Retinal pigment epithelial cell (primary cell): Measurements from ENCODE around the gene PIGK.

Experiments
- DNase-seq: peaks from one replicate; pipeline ENCODE4 v3.0.0-alpha.2; 2010; ENCODE audit warnings: low read depth
- H3K4me3 ChIP-seq: 2 replicates; pipeline ENCODE4 v1.5.1; 2011; ENCODE audit warnings: mild to moderate bottlenecking, low read length, control low read depth, moderate library complexity
- TF ChIP-seq, protein P1 (sequence below): conservative IDR thresholded peaks from 2 replicates; pipeline ENCODE4 v1.5.1; 2011; ENCODE audit warnings: low read depth, low read length, control low read depth, inconsistent platforms

PIGK gene

DNA sequence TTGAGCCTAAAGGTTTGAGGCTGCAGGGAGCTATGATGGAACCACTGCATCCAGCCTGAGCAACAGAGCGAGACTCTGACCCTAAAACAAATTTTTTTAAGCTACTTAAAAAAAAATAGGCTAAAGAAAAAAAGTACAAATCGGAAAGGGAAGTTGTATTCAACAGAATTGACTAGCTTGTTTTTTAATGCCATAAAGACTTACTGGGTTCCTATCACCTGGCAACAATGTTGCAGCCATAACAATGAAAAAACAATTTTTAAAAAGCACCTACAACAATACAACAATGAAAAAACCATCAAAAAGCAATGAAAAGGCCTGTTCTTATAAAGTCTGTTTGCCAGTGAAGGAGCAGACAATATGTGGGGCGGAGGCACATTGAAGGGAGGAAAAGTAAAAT is 20.1 kb upstream of the PIGK start:
- DNase-seq: no peak
- no peak overlapping the region for H3K4me3 ChIP-seq
- TF ChIP-seq, protein P1, sequence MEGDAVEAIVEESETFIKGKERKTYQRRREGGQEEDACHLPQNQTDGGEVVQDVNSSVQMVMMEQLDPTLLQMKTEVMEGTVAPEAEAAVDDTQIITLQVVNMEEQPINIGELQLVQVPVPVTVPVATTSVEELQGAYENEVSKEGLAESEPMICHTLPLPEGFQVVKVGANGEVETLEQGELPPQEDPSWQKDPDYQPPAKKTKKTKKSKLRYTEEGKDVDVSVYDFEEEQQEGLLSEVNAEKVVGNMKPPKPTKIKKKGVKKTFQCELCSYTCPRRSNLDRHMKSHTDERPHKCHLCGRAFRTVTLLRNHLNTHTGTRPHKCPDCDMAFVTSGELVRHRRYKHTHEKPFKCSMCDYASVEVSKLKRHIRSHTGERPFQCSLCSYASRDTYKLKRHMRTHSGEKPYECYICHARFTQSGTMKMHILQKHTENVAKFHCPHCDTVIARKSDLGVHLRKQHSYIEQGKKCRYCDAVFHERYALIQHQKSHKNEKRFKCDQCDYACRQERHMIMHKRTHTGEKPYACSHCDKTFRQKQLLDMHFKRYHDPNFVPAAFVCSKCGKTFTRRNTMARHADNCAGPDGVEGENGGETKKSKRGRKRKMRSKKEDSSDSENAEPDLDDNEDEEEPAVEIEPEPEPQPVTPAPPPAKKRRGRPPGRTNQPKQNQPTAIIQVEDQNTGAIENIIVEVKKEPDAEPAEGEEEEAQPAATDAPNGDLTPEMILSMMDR: no peak

DNA sequence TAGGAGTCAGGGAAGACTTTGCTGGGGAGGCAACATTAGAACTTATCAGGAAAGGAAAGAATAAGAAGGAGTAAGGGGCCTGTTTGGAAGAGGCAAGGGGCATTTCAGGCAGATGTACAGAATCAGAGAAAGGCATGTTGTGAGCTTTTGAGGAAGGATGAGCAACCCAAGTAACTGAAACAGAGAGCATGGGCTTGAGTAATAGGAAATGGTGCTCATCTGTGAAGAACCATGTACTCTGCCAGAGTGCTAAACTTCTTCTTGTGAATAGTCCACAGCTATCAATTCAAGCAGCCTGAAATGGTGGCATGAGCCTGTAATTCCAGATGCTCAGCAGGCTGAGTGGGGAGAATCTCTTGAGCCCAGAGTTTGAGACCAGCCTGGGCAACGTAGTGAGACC is 19.2 kb upstream of the PIGK start:
- TF ChIP-seq, protein P1: no peak
- H3K4me3 ChIP-seq: no peak overlapping the region
- no peak for DNase-seq

GRCh38 chr1:77234943-77235342 is 15.7 kb upstream of the PIGK start:
- TF ChIP-seq, protein P1: no peak
- H3K4me3 ChIP-seq: no peak overlapping the region
- DNase-seq: no peak

GRCh38 chr1:77234096-77234495 is 14.9 kb upstream of the PIGK start:
- H3K4me3 ChIP-seq: no peak overlapping the region
- DNase-seq: no peak
- TF ChIP-seq, protein P1: no peak

DNA sequence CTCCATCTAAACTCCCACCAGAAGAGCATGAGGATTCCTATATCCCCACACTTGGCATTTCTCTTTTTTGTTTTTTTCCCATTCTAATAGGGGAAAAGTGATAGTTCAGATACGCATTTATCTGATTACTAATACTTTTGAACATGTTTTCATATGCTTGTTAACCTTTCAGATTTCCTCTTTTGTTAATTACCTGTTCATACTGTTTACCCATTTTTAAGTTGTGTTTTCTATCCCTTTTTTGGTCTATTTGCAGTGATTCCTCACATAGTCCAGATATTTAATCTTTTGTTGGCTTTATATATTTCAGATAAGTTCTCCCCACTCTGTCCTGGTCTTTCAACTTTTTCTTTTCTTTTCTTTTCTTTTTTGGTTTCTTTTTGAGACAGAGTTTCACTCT is 13.6 kb upstream of the PIGK start:
- H3K4me3 ChIP-seq: no peak overlapping the region
- TF ChIP-seq, protein P1: no peak
- DNase-seq: no peak

GRCh38 chr1:77230051-77230450 is 10.8 kb upstream of the PIGK start:
- DNase-seq: no peak
- TF ChIP-seq, protein P1: no peak
- no peak overlapping the region for H3K4me3 ChIP-seq

DNA sequence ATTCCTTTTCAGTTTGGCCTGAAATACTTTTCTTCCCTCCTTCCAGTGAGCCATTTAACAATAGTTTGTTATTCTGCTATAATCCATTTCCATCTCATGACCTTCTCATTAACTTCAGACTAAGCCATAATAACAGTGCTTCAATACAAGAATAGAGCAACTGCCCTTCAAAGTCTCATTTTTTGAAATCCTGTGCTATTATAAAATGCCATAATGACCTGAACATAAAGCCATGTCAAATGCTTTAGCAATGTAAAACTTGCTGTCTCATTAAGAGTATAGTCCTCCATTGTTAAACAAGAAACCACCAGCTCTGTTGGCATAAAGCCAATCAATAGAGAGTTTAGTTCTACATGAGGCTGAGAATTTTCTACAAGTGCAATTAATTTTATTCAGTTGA is 9.6 kb upstream of the PIGK start:
- TF ChIP-seq, protein P1: no peak
- DNase-seq: peak; percentile 97
- no peak overlapping the region for H3K4me3 ChIP-seq
